Adrenal gland (tissue), 12 donors: ENCODE data around the gene SDK2. TPM values are rescaled to one million over a fixed set of nuclear protein-coding genes. Genes with fewer than 3 reads are reported as not detected.

Experiments used
- DNase-seq, 7 donors: peaks; one replicate each; pipeline ENCODE4 v3.0.0-alpha.2; 2019 to 2020
- H3K27ac ChIP-seq, 5 donors: fragments of 200-600 bp; sonication (generic) in 4 of 5; 1 replicate in 3 of 5; 2 replicates in 2 of 5; pipeline versions ENCODE4 v1.5.1 to v1.8.0; 2016 to 2020; ENCODE audit warnings: mild to moderate bottlenecking in 1 of 5
- H3K27me3 ChIP-seq: fragments of 200-600 bp; 2 replicates; pipeline ENCODE4 v1.8.0; 2021
- H3K36me3 ChIP-seq, 2 donors: fragments of 200-600 bp; replicated peaks in 1 of 2; 1 replicate in 1 of 2; 2 replicates in 1 of 2; pipeline versions ENCODE4 v1.5.1 to v1.8.0; 2018 to 2022
- H3K4me1 ChIP-seq, 2 donors: fragments of 200-600 bp; replicated peaks in 1 of 2; 1 replicate in 1 of 2; 2 replicates in 1 of 2; pipeline versions ENCODE4 v1.5.1 to v1.8.0; 2018 to 2021
- H3K4me3 ChIP-seq, 4 donors: fragments of 200-600 bp; sonication (generic) in 3 of 4; one replicate each; pipeline ENCODE4 v1.5.1; 2016 to 2018
- H3K9me3 ChIP-seq, 3 donors: fragments of 200-600 bp; sonication (generic) in 1 of 3; replicated peaks in 1 of 3; 1 replicate in 2 of 3; 2 replicates in 1 of 3; pipeline versions ENCODE4 v1.5.1 to v1.8.0; 2016 to 2021
- CTCF ChIP-seq, 6 experiments: fragments of 450-650 bp in 4 of 6; fragments of 200-600 bp in 2 of 6; sonication (generic) in 1 of 6; IDR thresholded peaks; 1 replicate in 5 of 6; 2 replicates in 1 of 6; pipeline versions ENCODE4 v1.5.1 to v1.8.0; 2016 to 2021; ENCODE audit warnings: antibody characterized with exemption in 6 of 6, mild to moderate bottlenecking in 2 of 6, moderate library complexity in 1 of 6
- POLR2A ChIP-seq, 2 donors: fragments of 450-650 bp; IDR thresholded peaks; one replicate each; pipeline ENCODE4 v1.6.1; 2017; ENCODE audit warnings: antibody characterized with exemption in 2 of 2, mild to moderate bottlenecking in 2 of 2, moderate library complexity in 1 of 2
- WGBS, 4 donors: extraction: QIAGEN DNeasy Blood & Tissue Kit in 2 of 4; methylation state at CpG; one replicate each; pipeline versions ENCODE4 v1.1.5 to v1.1.7; 2013 to 2017; 5-methylcytosine and 5-hydroxymethylcytosine counted together
- intact Hi-C, 2 donors: fragments of 100-400 bp; cut with DNase I; formaldehyde crosslinking; loops; one replicate each; pipeline versions ENCODE4 v1.14.1 to v1.15.0; 2022 to 2023
- polyA plus RNA-seq, 3 donors: library from polyadenylated mRNA; stranded (reverse); fragments of 200-250 nt in 2 of 3; fragments of 350-450 nt in 1 of 3; fragmentation: Illumina TruSeq in 1 of 3; extraction: RNeasy Lipid Tissue Mini Kit (QIAGEN cat#74804) in 1 of 3; gene quantifications; one replicate each; pipeline ENCODE4 v1.2.3, GENCODE V29; 2013 to 2014
- total RNA-seq, 9 donors: library from RNA; depleted of rRNA in 4 of 9; stranded (reverse); fragments of >200 nt in 4 of 9; fragments of 120-200 nt in 1 of 9; fragmentation: NEBNext Ultra II Directional in 1 of 9; extraction: Animal tissue kit (Norgen Biotek cat#: 25700) in 1 of 9; gene quantifications; one replicate each; pipeline versions ENCODE4 v1.1.0 to v1.2.4, GENCODE V29; 2013 to 2023
- donor health status: healthy with polysubstance abuse.
- donor health status: Bipolar disorder and iron deficiency.
- donor health status: DM: yes; HTN: yes; CAD: no.
- donor health status: DM: no; HTN: no; CAD: no.
- donor health status: DM: no; HTN: no; CAD: no.
- donor health status: DM: yes; HTN: yes; CAD: no.

The SDK2 gene
- total and polyA plus RNA-seq, 12 donors, result 0.27 to 2.1 (median 0.84) TPM

GRCh38 chr17:73571511-73572130 is 72.6 kb downstream of the SDK2 start:
- intact Hi-C loops, result no loop called here
- no peaks in the 10 kb centered on the region for H3K27me3 ChIP-seq
- H3K9me3 ChIP-seq, result no peaks in the 10 kb centered on the region
- no peaks in the 10 kb centered on the region for H3K4me1 ChIP-seq
- WGBS, 4 donors, result 57 to 85% (median 81%) methylated on average over 10 to 26 of the region's 26 CpGs
- TF ChIP-seq POLR2A (IDR thresholded peaks at IDR 0.05) (no peak), CTCF (IDR thresholded peaks at IDR 0.05) (no peak)
- no peak for DNase-seq
- no peaks in the 10 kb centered on the region for H3K36me3 ChIP-seq
- no peak overlapping the region for H3K27ac ChIP-seq
- H3K4me3 ChIP-seq, result no peak overlapping the region

- TF ChIP-seq CTCF (IDR thresholded peaks at IDR 0.05), result no peak
- no peak for TF ChIP-seq POLR2A (IDR thresholded peaks at IDR 0.05)
- intact Hi-C loops, result no loop called here
Measured at GRCh38 chr17:73569762-73570319, 74.4 kb downstream of the SDK2 start.

GRCh38 chr17:73568934-73569333 is 75.3 kb downstream of the SDK2 start:
- intact Hi-C loops, result no loop called here
- no peaks in the 10 kb centered on the region for H3K27me3 ChIP-seq
- no peaks in the 10 kb centered on the region for H3K36me3 ChIP-seq
- no peak overlapping the region for H3K4me3 ChIP-seq
- no peaks in the 10 kb centered on the region for H3K4me1 ChIP-seq
- DNase-seq, result no peak
- no peaks in the 10 kb centered on the region for H3K9me3 ChIP-seq
- 93 to 100% (median 96%) methylated on average over 3 of the region's 3 CpGs for WGBS, 4 donors
- H3K27ac ChIP-seq, result no peak overlapping the region
- TF ChIP-seq CTCF (IDR thresholded peaks at IDR 0.05), result no peak
- TF ChIP-seq POLR2A (IDR thresholded peaks at IDR 0.05), result no peak

More at GRCh38 chr17:73569762-73570319, 74.4 kb downstream of the SDK2 start:
- no peak overlapping the region for H3K27ac ChIP-seq
- H3K36me3 ChIP-seq, result no peaks in the 10 kb centered on the region
- DNase-seq, result no peak
- H3K4me1 ChIP-seq, result no peaks in the 10 kb centered on the region
- H3K27me3 ChIP-seq, result no peaks in the 10 kb centered on the region
- H3K4me3 ChIP-seq, result no peak overlapping the region
- no peaks in the 10 kb centered on the region for H3K9me3 ChIP-seq
- WGBS, 4 donors, result 63 to 73% (median 70%) methylated on average over 9 to 18 of the region's 18 CpGs

GRCh38 chr17:73566905-73567782 is 77.1 kb downstream of the SDK2 start:
- no peak overlapping the region for H3K4me3 ChIP-seq
- DNase-seq, result no peak
- H3K36me3 ChIP-seq, result no peaks in the 10 kb centered on the region
- intact Hi-C loops, result no loop called here
- WGBS, 4 donors, result 68 to 73% (median 70%) methylated on average over 7 to 11 of the region's 11 CpGs
- H3K9me3 ChIP-seq, result no peaks in the 10 kb centered on the region
- no peak overlapping the region for H3K27ac ChIP-seq
- H3K27me3 ChIP-seq, result no peaks in the 10 kb centered on the region
- H3K4me1 ChIP-seq, result no peaks in the 10 kb centered on the region
- TF ChIP-seq CTCF (IDR thresholded peaks at IDR 0.05), result no peak
- no peak for TF ChIP-seq POLR2A (IDR thresholded peaks at IDR 0.05)
